IMR-90 (cell line): ENCODE measurements around the gene SLX4IP. TPM values are rescaled to one million over a fixed set of nuclear protein-coding genes. Genes with fewer than 3 reads are reported as not detected.

ENCODE experiments used
- ATAC-seq: fragments of 200-7000 bp; cut with Tn5 transposase; 2 replicates; pipeline ENCODE4 v1.9.1; 2020; ENCODE audit warnings: low read depth, mild to moderate bottlenecking, moderate library complexity
- BruUV-seq: library from RNA; stranded (reverse); fragments of 400-500 nt; replicated peaks from 2 replicates; lab custom pipeline; 2021; lab: Mats Ljungman, UMichigan
- CTCF ChIA-PET: fragments of 300-600 bp; formaldehyde crosslinking; extraction: SDS; loops from one replicate; lab custom pipeline; 2021; ENCODE audit warnings: antibody characterized with exemption; lab: Yijun Ruan, JAX
- POLR2A ChIA-PET: fragments of 300-600 bp; sonication (Branson Sonifier 250); formaldehyde crosslinking; loops from one replicate; lab custom pipeline; 2022; ENCODE audit warnings: antibody characterized with exemption; ENCODE audit not compliant: unreplicated experiment; lab: Charles Lee
- DNase-seq: peaks from one replicate; pipeline ENCODE4 v3.0.0; 2013
- H2AFZ ChIP-seq: replicated peaks from 2 replicates; pipeline ENCODE3; 2013; ENCODE audit warnings: low read length, mild to moderate bottlenecking; ENCODE audit not compliant: poor library complexity
- H2AK5ac ChIP-seq: 2 replicates; pipeline ENCODE4 v1.6.1; 2013; ENCODE audit warnings: low read depth, low read length, inconsistent platforms
- H2AK9ac ChIP-seq: replicated peaks from 2 replicates; pipeline ENCODE3; 2013; ENCODE audit warnings: mild to moderate bottlenecking, low read depth, low read length, moderate library complexity; ENCODE audit not compliant: poor library complexity
- H2BK120ac ChIP-seq: 2 replicates; pipeline ENCODE4 v1.6.1; 2013; ENCODE audit warnings: low read depth, low read length, inconsistent platforms
- H2BK15ac ChIP-seq: 3 replicates; pipeline ENCODE4 v1.6.1; 2013; ENCODE audit warnings: low read depth, low read length, inconsistent platforms
- H2BK20ac ChIP-seq: 2 replicates; pipeline ENCODE4 v1.6.1; 2013; ENCODE audit warnings: low read depth, mild to moderate bottlenecking, inconsistent platforms, low read length, moderate library complexity
- H2BK5ac ChIP-seq: 2 replicates; pipeline ENCODE4 v1.6.1; 2013; ENCODE audit warnings: mild to moderate bottlenecking, low read depth, low read length, inconsistent platforms; ENCODE audit not compliant: poor library complexity, severe bottlenecking
- H3K14ac ChIP-seq: replicated peaks from 2 replicates; pipeline ENCODE4 v1.6.1; 2013; ENCODE audit warnings: low read depth, low read length, inconsistent platforms
- H3K18ac ChIP-seq: 2 replicates; pipeline ENCODE4 v1.6.1; 2013; ENCODE audit warnings: low read depth, low read length, control low read depth
- H3K23ac ChIP-seq: 2 replicates; pipeline ENCODE4 v1.6.1; 2013; ENCODE audit warnings: low read depth, low read length, inconsistent platforms
- H3K27ac ChIP-seq: 2 replicates; pipeline ENCODE4 v1.5.1; 2013; ENCODE audit warnings: mild to moderate bottlenecking, control low read depth, low read length; ENCODE audit not compliant: insufficient read depth
- H3K27me3 ChIP-seq: 2 replicates; pipeline ENCODE4 v1.6.1; 2013; ENCODE audit warnings: low read length; ENCODE audit not compliant: control insufficient read depth, insufficient read depth
- H3K36me3 ChIP-seq: 2 replicates; pipeline ENCODE4 v1.6.1; 2013; ENCODE audit warnings: low read length, mixed read lengths; ENCODE audit not compliant: control insufficient read depth, insufficient read depth
- H3K4ac ChIP-seq: 2 replicates; pipeline ENCODE4 v1.6.1; 2013; ENCODE audit warnings: low read depth, low read length, inconsistent platforms
- H3K4me1 ChIP-seq: 2 replicates; pipeline ENCODE4 v1.6.1; 2013; ENCODE audit warnings: low read length, mixed read lengths; ENCODE audit not compliant: control insufficient read depth, insufficient read depth
- H3K4me2 ChIP-seq: 2 replicates; pipeline ENCODE4 v1.6.1; 2013; ENCODE audit warnings: low read depth, mild to moderate bottlenecking, control low read depth, low read length, moderate library complexity
- H3K4me3 ChIP-seq: 2 replicates; pipeline ENCODE4 v1.5.1; 2013; ENCODE audit warnings: low read depth, mild to moderate bottlenecking, control low read depth, low read length, moderate library complexity; ENCODE audit not compliant: insufficient read depth
- H3K56ac ChIP-seq: 2 replicates; pipeline ENCODE4 v1.6.1; 2013; ENCODE audit warnings: low read length, inconsistent platforms; ENCODE audit not compliant: insufficient read depth; ENCODE audit errors: extremely low read depth
- H3K79me1 ChIP-seq, 2 experiments: 2 replicates each; pipeline ENCODE4 v1.6.1; 2013; ENCODE audit warnings: low read length in 2 of 2, inconsistent platforms in 1 of 2, low read depth in 1 of 2
- H3K9ac ChIP-seq: 2 replicates; pipeline ENCODE4 v1.6.1; 2013; ENCODE audit warnings: low read depth, low read length, control low read depth
- H3K9me1 ChIP-seq: 2 replicates; pipeline ENCODE4 v1.6.1; 2013; ENCODE audit warnings: low read length, inconsistent platforms; ENCODE audit not compliant: insufficient read depth
- H3K9me3 ChIP-seq: 2 replicates; pipeline ENCODE4 v1.6.1; 2013; ENCODE audit warnings: low read length; ENCODE audit not compliant: control insufficient read depth, insufficient read depth
- H4K20me1 ChIP-seq: 2 replicates; pipeline ENCODE4 v1.6.1; 2013; ENCODE audit warnings: low read length, inconsistent platforms; ENCODE audit not compliant: insufficient read depth
- H4K5ac ChIP-seq: 2 replicates; pipeline ENCODE4 v1.6.1; 2013; ENCODE audit warnings: mild to moderate bottlenecking, low read depth, low read length, control low read depth
- H4K8ac ChIP-seq, 2 experiments: 2 replicates each; pipeline ENCODE4 v1.6.1; 2013; ENCODE audit warnings: low read depth in 2 of 2, low read length in 2 of 2, control low read depth in 1 of 2, inconsistent platforms in 1 of 2
- H4K91ac ChIP-seq: 2 replicates; pipeline ENCODE4 v1.6.1; 2013; ENCODE audit warnings: low read depth, low read length, inconsistent platforms; ENCODE audit not compliant: insufficient read depth
- BHLHE40 ChIP-seq: fragments of 150-350 bp; IDR thresholded peaks from 2 replicates; pipeline ENCODE4 v1.6.1; 2016; ENCODE audit warnings: mild to moderate bottlenecking, low read depth, low read length
- CEBPB ChIP-seq: IDR thresholded peaks from 2 replicates; pipeline ENCODE4 v1.6.1; 2012; ENCODE audit warnings: low read depth, low read length, improper control_type of control experiment
- CHD1 ChIP-seq: IDR thresholded peaks from 2 replicates; pipeline ENCODE4 v1.6.1; 2012; ENCODE audit warnings: low read depth, low read length, improper control_type of control experiment
- ELK1 ChIP-seq: fragments of 150-350 bp; IDR thresholded peaks from 2 replicates; pipeline ENCODE4 v1.6.1; 2016; ENCODE audit warnings: low read depth, mild to moderate bottlenecking, low read length, moderate library complexity, borderline replicate concordance
- FOS ChIP-seq: fragments of 150-350 bp; IDR thresholded peaks from 2 replicates; pipeline ENCODE4 v1.6.1; 2016; ENCODE audit warnings: low read depth, low read length
- MAFK ChIP-seq: IDR thresholded peaks from 2 replicates; pipeline ENCODE4 v1.6.1; 2012; ENCODE audit warnings: low read depth, low read length, improper control_type of control experiment
- MAZ ChIP-seq: IDR thresholded peaks from 2 replicates; pipeline ENCODE4 v1.6.1; 2012; ENCODE audit warnings: low read depth, mild to moderate bottlenecking, low read length, improper control_type of control experiment, moderate library complexity, borderline replicate concordance
- MXI1 ChIP-seq: IDR thresholded peaks from 2 replicates; pipeline ENCODE4 v1.6.1; 2012; ENCODE audit warnings: low read depth, mild to moderate bottlenecking, low read length, moderate library complexity, borderline replicate concordance
- NFE2L2 ChIP-seq: fragments of 150-350 bp; IDR thresholded peaks from 2 replicates; pipeline ENCODE4 v1.6.1; 2016; ENCODE audit warnings: low read depth, mild to moderate bottlenecking, low read length
- POLR2A ChIP-seq: IDR thresholded peaks from 2 replicates; pipeline ENCODE4 v1.6.1; 2012; ENCODE audit warnings: mild to moderate bottlenecking, low read depth, low read length
- RAD21 ChIP-seq: IDR thresholded peaks from 2 replicates; pipeline ENCODE4 v1.6.1; 2012; ENCODE audit warnings: low read length, improper control_type of control experiment
- RCOR1 ChIP-seq: IDR thresholded peaks from 2 replicates; pipeline ENCODE4 v1.6.1; 2012; ENCODE audit warnings: mild to moderate bottlenecking, low read length, improper control_type of control experiment; ENCODE audit not compliant: insufficient replicate concordance
- RFX5 ChIP-seq: IDR thresholded peaks from 2 replicates; pipeline ENCODE4 v1.8.0; 2012; ENCODE audit warnings: low read depth, mild to moderate bottlenecking, low read length, moderate library complexity
- SMC3 ChIP-seq: fragments of 150-350 bp; IDR thresholded peaks from 2 replicates; pipeline ENCODE4 v1.6.1; 2016; ENCODE audit warnings: low read depth, mild to moderate bottlenecking, antibody characterized with exemption, low read length, moderate library complexity
- USF2 ChIP-seq: fragments of 150-350 bp; IDR thresholded peaks from 2 replicates; pipeline ENCODE4 v1.6.1; 2017; ENCODE audit warnings: mild to moderate bottlenecking, antibody characterized with exemption, low read length, low read depth
- WGBS, 2 experiments: methylation state at CpG; one replicate each; pipeline versions ENCODE4 v1.1.5 to v1.1.7; 2013; ENCODE audit warnings: missing lambda C conversion rate in 2 of 2; ENCODE audit not compliant: insufficient read length in 1 of 2; ENCODE audit errors: extremely low coverage in 2 of 2; 5-methylcytosine and 5-hydroxymethylcytosine counted together
- dilution Hi-C: fragments of 300-500 bp; cut with HindIII; formaldehyde crosslinking; loops from one replicate; pipeline ENCODE4 v1.14.3; 2018; ENCODE audit warnings: low sequenced_read_pairs; ENCODE audit not compliant: unreplicated experiment
- in situ Hi-C: fragments of 300-500 bp; cut with MboI; formaldehyde crosslinking; loops from 3 replicates; pipeline ENCODE4 v1.14.3; 2019; ENCODE audit warnings: low sequenced_read_pairs, inconsistent platforms, mixed read lengths
- intact Hi-C: fragments of 100-400 bp; cut with micrococcal nuclease; formaldehyde crosslinking; loops from 2 replicates; pipeline ENCODE4 v1.10.0; 2022
- polyA plus RNA-seq, 3 experiments: library from polyadenylated mRNA; depleted of rRNA; stranded (reverse); fragments of >200 nt; gene quantifications; 2 replicates each; pipeline ENCODE4 v1.2.3, GENCODE V29; 2012; ENCODE audit warnings: low replicate concordance in 1 of 3
- total RNA-seq: library from RNA; depleted of rRNA; stranded (reverse); fragments of >200 nt; gene quantifications from 2 replicates; pipeline ENCODE4 v1.2.3, GENCODE V29; 2012
- TF ChIP-seq, protein P1 (sequence below): conservative IDR thresholded peaks from 2 replicates; pipeline ENCODE4 v1.5.1; 2012; ENCODE audit warnings: mild to moderate bottlenecking, low read depth, low read length, improper control_type of control experiment

The SLX4IP gene
- total and polyA plus RNA-seq, 2 of the 4 experiments (the other 2 are of a cell fraction) = 1.3 to 5.9 TPM

DNA sequence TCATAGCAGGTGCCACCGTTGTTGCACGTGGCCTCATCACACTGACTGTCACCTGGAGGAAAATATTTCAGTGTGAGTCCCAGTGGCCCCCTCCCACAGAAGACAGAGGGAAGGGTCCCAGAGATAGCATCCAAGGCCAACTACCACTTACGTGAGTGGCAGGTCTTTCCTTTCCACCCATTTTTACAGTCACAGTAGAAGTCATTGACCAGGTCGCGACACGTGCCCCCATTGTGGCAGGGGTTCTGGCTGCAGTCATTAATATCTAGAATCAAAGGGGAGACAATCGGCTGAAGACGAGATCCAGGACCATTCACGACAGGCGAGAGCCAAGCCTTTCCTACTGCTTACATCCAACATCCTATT, 210.1 kb downstream of the SLX4IP start:
- Histone ChIP-seq H3K36me3 (peaks cover 92% of the 10 kb centered on the region), H3K4me3 (no peak overlapping the region), H4K8ac (no peak overlapping the region), H3K9me3 (no peaks in the 10 kb centered on the region), H2BK20ac (no peak overlapping the region), H2BK120ac (no peak overlapping the region), H4K5ac (no peak overlapping the region), H3K9me1 (peaks cover 21% of the 10 kb centered on the region; the same call in 1 of the 2 replicates), H4K20me1 (no peaks in the 10 kb centered on the region; the same call in 1 of the 2 replicates), H3K4me2 (no peak overlapping the region), H3K56ac (no peak overlapping the region), H2AK9ac (no peak overlapping the region), H2BK15ac (no peak overlapping the region), H2AK5ac (no peak overlapping the region), H3K27ac (no peak overlapping the region), H3K9ac (no peak overlapping the region), H3K4me1 (peaks cover 16% of the 10 kb centered on the region), H3K27me3 (no peaks in the 10 kb centered on the region), H4K91ac (no peak overlapping the region), H3K4ac (no peak overlapping the region), H3K23ac (no peak overlapping the region), H3K14ac (no peak overlapping the region), H2AFZ (no peak overlapping the region), H2BK5ac (no peak overlapping the region), H3K79me1 (peaks cover 8 to 30% of the 10 kb centered on the region in 2 experiments; a peak in 3 of 4 replicates), H3K18ac (no peak overlapping the region)
- BruUV-seq = no TSS peak
- TF ChIP-seq MAFK (no peak), MAZ (no peak), RCOR1 (no peak), CEBPB (no peak), RAD21 (no peak), POLR2A (no peak), ELK1 (no peak), NFE2L2 (no peak), USF2 (no peak), RFX5 (no peak), FOS (no peak), BHLHE40 (no peak), MXI1 (no peak), CHD1 (no peak), SMC3 (no peak)
- TF ChIP-seq, protein P1, sequence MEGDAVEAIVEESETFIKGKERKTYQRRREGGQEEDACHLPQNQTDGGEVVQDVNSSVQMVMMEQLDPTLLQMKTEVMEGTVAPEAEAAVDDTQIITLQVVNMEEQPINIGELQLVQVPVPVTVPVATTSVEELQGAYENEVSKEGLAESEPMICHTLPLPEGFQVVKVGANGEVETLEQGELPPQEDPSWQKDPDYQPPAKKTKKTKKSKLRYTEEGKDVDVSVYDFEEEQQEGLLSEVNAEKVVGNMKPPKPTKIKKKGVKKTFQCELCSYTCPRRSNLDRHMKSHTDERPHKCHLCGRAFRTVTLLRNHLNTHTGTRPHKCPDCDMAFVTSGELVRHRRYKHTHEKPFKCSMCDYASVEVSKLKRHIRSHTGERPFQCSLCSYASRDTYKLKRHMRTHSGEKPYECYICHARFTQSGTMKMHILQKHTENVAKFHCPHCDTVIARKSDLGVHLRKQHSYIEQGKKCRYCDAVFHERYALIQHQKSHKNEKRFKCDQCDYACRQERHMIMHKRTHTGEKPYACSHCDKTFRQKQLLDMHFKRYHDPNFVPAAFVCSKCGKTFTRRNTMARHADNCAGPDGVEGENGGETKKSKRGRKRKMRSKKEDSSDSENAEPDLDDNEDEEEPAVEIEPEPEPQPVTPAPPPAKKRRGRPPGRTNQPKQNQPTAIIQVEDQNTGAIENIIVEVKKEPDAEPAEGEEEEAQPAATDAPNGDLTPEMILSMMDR = no peak
- ChIA-PET POLR2A (no interaction called here), CTCF (no interaction called here)
- WGBS, 2 experiments = 90% methylated on average over 2 of the region's 10 CpGs; no CpG with 5 or more reads in 1 of the 2 experiments
- ATAC-seq (no peak), DNase-seq (no peak)
- dilution Hi-C loops = no loop called here
- intact Hi-C loops = loop anchor here (5.0 kb wide), 1 partner anchor 178 kb away; no protein-coding TSS in a partner anchor
- in situ Hi-C loops = loop anchor here (5.0 kb wide), 1 partner anchor 83 kb away; no protein-coding TSS in a partner anchor
